MM.1S (cell line): ENCODE measurements around the gene UQCRQ.
A peak's percentile ranks its signal among the peaks of the same experiment; 100 is the strongest.

Source experiments
- DNase-seq: peaks from one replicate; pipeline ENCODE4 v3.0.0-alpha.2; 2015
- H2AFZ ChIP-seq: fragments of 300-600 bp; sonication (generic); 2 replicates; pipeline ENCODE4 v1.6.0; 2016; ENCODE audit warnings: antibody characterized with exemption, low read length
- H3F3A ChIP-seq: fragments of 300-600 bp; sonication (generic); 2 replicates; pipeline ENCODE4 v1.6.1; 2016; ENCODE audit warnings: mild to moderate bottlenecking, antibody characterized with exemption, low read length, moderate library complexity, mixed read lengths; ENCODE audit not compliant: insufficient read depth
- H3K27ac ChIP-seq: fragments of 300-600 bp; sonication (generic); 2 replicates; pipeline ENCODE4 v1.5.1; 2016; ENCODE audit warnings: mild to moderate bottlenecking, low read length
- H3K27me3 ChIP-seq: fragments of 300-600 bp; sonication (generic); replicated peaks from 2 replicates; pipeline ENCODE4 v1.6.0; 2016; ENCODE audit warnings: low read length; ENCODE audit not compliant: insufficient read depth
- H3K36me3 ChIP-seq: fragments of 300-600 bp; sonication (generic); replicated peaks from 2 replicates; pipeline ENCODE4 v1.6.1; 2016; ENCODE audit warnings: mild to moderate bottlenecking, low read length, mixed read lengths; ENCODE audit not compliant: insufficient read depth
- H3K4me1 ChIP-seq: fragments of 300-600 bp; sonication (generic); 2 replicates; pipeline ENCODE4 v1.6.1; 2016; ENCODE audit warnings: low read length, mixed read lengths
- H3K4me2 ChIP-seq: fragments of 300-600 bp; sonication (generic); 2 replicates; pipeline ENCODE4 v1.6.0; 2016; ENCODE audit warnings: low read depth, low read length
- H3K4me3 ChIP-seq: fragments of 300-600 bp; sonication (generic); 2 replicates; pipeline ENCODE4 v1.5.1; 2016; ENCODE audit warnings: low read length, mixed read lengths
- H3K79me2 ChIP-seq: fragments of 300-600 bp; sonication (generic); 2 replicates; pipeline ENCODE4 v1.6.1; 2016; ENCODE audit warnings: mixed run types, low read length, mixed read lengths
- H3K9ac ChIP-seq: fragments of 300-600 bp; sonication (generic); 2 replicates; pipeline ENCODE4 v1.6.1; 2016; ENCODE audit warnings: low read length, mixed read lengths
- H3K9me2 ChIP-seq: fragments of 300-600 bp; sonication (generic); replicated peaks from 2 replicates; pipeline ENCODE4 v1.6.1; 2016; ENCODE audit warnings: mild to moderate bottlenecking, low read length, mixed read lengths; ENCODE audit not compliant: insufficient read depth
- H3K9me3 ChIP-seq: fragments of 300-600 bp; sonication (generic); replicated peaks from 2 replicates; pipeline ENCODE4 v1.6.1; 2016; ENCODE audit warnings: mild to moderate bottlenecking, low read length, mixed read lengths; ENCODE audit not compliant: insufficient read depth
- H4K20me1 ChIP-seq: fragments of 300-600 bp; sonication (generic); 2 replicates; pipeline ENCODE4 v1.6.1; 2016; ENCODE audit warnings: mild to moderate bottlenecking, low read length, moderate library complexity, mixed read lengths; ENCODE audit not compliant: insufficient read depth
- CTCF ChIP-seq: fragments of 300-600 bp; sonication (generic); IDR thresholded peaks from 2 replicates; pipeline ENCODE4 v1.5.1; 2016; ENCODE audit warnings: antibody characterized with exemption, low read length, mixed read lengths
- EZH2 ChIP-seq: fragments of 300-600 bp; sonication (generic); optimal IDR thresholded peaks from 2 replicates; pipeline ENCODE3; 2017; ENCODE audit warnings: low read depth, mild to moderate bottlenecking, antibody characterized with exemption, low read length, mixed read lengths
- EZH2phosphoT487 ChIP-seq: fragments of 300-600 bp; sonication (generic); IDR thresholded peaks from 2 replicates; pipeline ENCODE4 v1.6.1; 2018; ENCODE audit warnings: antibody characterized with exemption, low read length

UQCRQ gene

GRCh38 chr5:132877466-132877865 lies 11.0 kb downstream of the UQCRQ start:
- H3K4me1 ChIP-seq, result no peaks in the 10 kb centered on the region
- no peak overlapping the region for H3K4me2 ChIP-seq
- H3K27me3 ChIP-seq, result no peaks in the 10 kb centered on the region
- H3K4me3 ChIP-seq, result no peak overlapping the region
- DNase-seq, result no peak
- TF ChIP-seq EZH2phosphoT487 (no peak), EZH2 (no peak), CTCF (no peak)
- no peaks in the 10 kb centered on the region for H3F3A ChIP-seq
- no peaks in the 10 kb centered on the region for H3K9me3 ChIP-seq
- H3K27ac ChIP-seq, result no peak overlapping the region
- no peaks in the 10 kb centered on the region for H4K20me1 ChIP-seq
- H3K9ac ChIP-seq, result no peak overlapping the region
- H3K79me2 ChIP-seq, result no peaks in the 10 kb centered on the region
- no peaks in the 10 kb centered on the region for H3K9me2 ChIP-seq
- H3K36me3 ChIP-seq, result 0 out of 2 replicates have a peak, but pooled peaks cover 6% of the 10 kb centered on the region
- H2AFZ ChIP-seq, result no peak overlapping the region

DNA sequence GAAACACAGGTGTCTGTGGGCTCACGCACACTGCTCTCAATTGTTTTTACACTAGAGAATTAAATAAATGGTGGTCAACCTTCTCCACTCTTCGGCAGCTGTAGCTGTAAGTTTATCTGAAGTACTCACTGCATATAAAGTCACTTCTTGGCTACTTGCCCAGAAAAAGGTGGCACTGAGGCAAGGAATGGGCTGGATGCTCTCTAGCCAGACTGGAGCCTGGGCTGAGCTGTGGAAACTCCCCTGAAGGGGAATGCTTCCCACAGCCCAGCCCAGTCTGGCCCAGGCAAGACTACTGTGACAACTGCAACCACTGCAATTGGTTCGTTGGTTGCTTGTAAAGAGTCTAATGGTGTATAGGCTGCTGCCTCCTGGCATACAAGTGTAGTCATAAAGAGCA lies 11.5 kb downstream of the UQCRQ start:
- H3K9ac ChIP-seq, result no peak overlapping the region
- no peak overlapping the region for H3K27ac ChIP-seq
- no peaks in the 10 kb centered on the region for H3K4me1 ChIP-seq
- H3K4me3 ChIP-seq, result no peak overlapping the region
- no peak overlapping the region for H3K4me2 ChIP-seq
- no peak overlapping the region for H2AFZ ChIP-seq
- no peaks in the 10 kb centered on the region for H3K79me2 ChIP-seq
- H3K27me3 ChIP-seq, result no peaks in the 10 kb centered on the region
- H3K9me3 ChIP-seq, result no peaks in the 10 kb centered on the region
- no peaks in the 10 kb centered on the region for H3F3A ChIP-seq
- no peak for TF ChIP-seq EZH2
- no peak for TF ChIP-seq CTCF
- no peak for TF ChIP-seq EZH2phosphoT487
- no peak for DNase-seq
- no peaks in the 10 kb centered on the region for H4K20me1 ChIP-seq
- H3K36me3 ChIP-seq, result 0 out of 2 replicates have a peak, but pooled peaks cover 6% of the 10 kb centered on the region
- no peaks in the 10 kb centered on the region for H3K9me2 ChIP-seq

GRCh38 chr5:132883261-132883834 lies 16.9 kb downstream of the UQCRQ start:
- Histone ChIP-seq H3K9me3 (no peaks in the 10 kb centered on the region), H3F3A (0 out of 2 replicates have a peak, but pooled peaks cover 5% of the 10 kb centered on the region), H3K36me3 (peaks cover 12% of the 10 kb centered on the region), H3K27me3 (no peaks in the 10 kb centered on the region), H3K4me2 (no peak overlapping the region), H3K9me2 (no peaks in the 10 kb centered on the region), H3K27ac (no peak overlapping the region), H3K4me3 (no peak overlapping the region), H2AFZ (no peak overlapping the region), H3K9ac (no peak overlapping the region), H4K20me1 (no peaks in the 10 kb centered on the region), H3K79me2 (no peaks in the 10 kb centered on the region), H3K4me1 (no peaks in the 10 kb centered on the region)
- DNase-seq, result peak; percentile 46
- TF ChIP-seq EZH2 (no peak), CTCF (peak; percentile 73)
